Ramos (cell line): ENCODE results near the gene ANKRD33B.
"Not testable (repeated sequence)": the region's sequence is repeated elsewhere in the genome, so short reads cannot be mapped to it uniquely, and the experiment has no call there.

Experiments
- in situ Hi-C: fragments of 300-500 bp; cut with MboI; formaldehyde crosslinking; loops from one replicate; pipeline ENCODE4 v1.14.3; 2022; ENCODE audit warnings: low sequenced_read_pairs; ENCODE audit not compliant: unreplicated experiment

ANKRD33B gene

DNA sequence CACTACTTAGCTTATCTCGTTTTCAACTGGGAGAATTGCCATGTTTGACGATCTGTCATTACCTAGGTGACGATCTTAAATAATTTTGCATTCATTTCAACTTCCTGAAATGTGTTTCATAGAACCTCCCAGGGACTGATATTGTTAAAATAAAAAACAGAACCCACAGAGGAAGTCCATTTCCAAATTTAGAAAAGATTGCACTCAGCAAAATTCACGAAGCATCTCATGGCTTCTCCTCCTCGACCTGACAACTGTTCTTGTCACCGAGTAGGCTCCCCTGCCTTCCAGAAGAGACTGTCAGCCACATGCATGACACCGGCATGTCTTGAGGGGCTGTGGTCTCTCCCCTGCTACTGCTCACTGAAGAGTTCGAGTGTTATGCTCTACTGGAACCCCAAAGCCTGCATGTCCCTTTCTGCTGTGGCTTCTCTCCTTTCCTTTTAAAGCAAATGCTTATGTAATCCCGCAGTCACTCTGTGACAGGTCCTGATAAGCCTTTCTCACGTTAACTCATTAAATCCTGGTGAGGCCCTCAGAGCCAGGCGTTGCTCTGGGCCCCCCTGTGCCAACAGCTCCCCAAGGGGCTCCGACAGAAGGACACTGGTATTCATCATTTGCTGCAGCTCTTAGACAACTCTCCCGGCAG is 26.8 kb upstream of the ANKRD33B start:
- in situ Hi-C loops: no loop called here

DNA sequence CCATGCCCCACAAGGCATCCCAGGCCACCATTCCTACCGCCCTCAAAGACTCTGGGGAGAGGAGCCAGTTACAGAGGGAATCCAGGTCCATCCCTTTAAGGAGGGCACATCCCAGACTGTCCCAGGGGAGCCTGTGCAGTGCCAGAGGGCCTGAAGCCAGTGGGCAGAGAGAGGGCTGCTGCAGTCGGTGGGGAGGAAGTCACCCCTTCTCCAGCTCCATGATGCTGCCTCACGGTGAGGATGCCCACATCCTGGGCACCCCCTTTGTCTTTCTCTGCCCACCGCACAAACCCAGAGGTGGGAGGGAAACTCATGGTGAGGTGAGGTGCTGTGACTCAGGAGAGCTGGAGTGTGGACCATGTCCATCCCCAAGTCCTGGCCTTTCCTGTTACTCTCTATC is 26.2 kb upstream of the ANKRD33B start:
- in situ Hi-C loops: no loop called here

DNA sequence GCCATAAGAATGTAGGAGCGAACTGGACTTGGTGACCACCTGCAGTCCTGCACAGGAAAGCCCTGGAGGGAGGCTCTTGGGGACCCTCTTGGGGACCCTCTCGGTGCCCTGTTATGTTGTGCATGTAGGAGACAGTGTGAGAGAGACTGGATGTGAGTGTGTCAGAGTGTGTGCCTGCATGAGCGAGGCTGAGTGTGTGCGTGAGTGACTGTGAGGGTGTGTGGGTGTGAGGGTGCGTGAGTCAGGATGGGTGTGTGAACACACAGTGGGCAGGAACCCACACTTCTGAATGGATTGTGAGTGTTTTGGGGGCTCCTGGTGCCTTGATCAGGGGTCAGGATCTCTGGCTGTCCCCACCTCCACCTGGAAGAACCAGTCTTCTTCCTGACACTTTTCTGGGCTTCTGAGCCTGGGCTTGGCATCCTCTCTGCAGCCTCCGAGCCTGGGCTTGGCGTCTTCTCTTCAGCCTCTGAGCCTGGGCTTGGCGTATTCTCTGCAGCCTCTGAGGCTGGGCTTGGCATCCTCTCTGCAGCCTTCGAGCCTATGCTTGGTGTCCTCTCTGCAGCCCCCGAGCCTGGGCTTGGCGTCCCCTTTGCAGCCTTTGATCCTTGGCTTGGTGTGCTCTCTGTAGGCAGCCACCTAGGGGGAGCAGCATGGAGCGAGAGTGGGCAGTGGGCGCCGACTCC is 25.6 kb upstream of the ANKRD33B start:
- in situ Hi-C loops: no loop called here

DNA sequence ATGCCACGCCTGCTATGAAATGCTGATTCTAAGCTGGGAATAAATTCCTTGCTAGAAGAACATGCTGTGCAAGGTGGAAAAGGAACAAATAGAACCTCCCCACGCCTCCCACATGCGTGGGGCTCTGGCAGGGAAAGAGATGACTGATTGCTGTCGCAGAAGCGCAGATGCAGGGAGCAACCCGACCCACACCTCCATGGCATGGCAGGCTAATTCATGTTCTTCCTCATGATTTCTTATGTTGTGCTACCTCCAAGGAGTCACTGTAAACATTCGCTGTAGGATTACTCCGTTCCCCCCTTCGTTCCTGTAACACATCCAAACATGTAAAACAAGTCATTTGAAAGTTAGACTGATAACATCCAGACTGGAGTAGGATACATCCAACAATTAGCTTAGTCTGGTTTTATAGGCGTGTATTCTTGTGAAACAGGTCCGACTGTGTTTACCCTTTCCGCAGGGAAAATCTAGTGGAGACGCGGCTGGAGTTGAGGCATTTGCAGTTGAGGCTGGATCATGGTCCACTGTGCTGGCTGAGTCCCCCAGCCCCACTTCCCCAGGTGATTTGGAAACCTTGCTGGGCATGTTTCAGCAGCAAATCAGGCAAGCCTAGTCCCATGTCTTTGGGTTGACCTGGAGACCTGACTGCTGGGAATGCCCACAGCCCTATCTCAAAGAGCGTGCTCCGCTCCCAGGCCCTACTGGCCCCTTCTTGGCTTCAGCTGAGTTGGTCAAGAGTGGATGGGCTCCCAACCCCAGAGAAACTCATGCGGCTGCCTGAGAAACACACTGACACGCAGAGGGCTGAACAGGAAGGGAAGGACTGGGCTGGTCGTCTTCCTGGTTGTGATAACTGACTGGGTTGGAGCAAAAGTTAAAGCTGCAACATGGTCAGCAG is 24.8 kb upstream of the ANKRD33B start:
- in situ Hi-C loops: no loop called here

DNA sequence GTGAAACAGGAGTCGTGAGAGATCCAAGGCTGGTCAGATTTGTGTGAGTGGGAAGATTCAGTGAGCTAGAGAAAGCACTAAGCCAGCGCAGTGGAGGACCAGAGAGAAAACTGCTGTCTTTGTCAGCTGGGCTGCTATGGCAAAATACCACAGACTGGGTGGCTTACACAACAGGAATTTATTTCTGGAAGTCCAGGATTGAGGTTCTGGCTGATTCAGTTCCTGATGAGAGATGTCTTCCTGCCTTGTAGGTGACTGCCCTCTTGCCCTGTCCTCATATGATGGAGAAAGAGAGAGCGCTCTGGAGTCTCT is 24.2 kb upstream of the ANKRD33B start:
- in situ Hi-C loops: no loop called here

DNA sequence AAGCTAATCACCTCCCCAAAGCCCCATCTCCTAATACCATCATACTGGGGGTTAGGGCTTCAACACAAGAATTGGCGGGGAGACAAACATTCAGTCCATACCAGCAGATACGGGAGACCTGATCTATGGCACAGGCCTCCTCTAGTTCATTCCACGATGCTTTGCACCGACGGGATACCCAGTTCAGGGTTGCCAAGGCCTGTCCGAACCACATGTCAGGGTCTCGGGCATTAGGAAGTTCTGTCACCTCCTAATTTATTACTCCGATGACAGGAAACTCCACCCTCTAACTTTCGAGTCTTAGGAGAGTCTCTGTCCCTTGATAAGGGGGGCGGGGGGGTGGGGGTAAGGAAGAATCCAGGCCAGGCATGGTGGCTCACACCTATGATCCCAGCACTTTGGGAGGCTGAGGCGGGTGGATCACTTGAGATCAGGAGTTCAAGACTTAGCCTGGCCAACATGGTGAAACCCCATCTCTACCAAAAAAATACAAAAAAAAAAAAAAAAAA is 23.8 kb upstream of the ANKRD33B start:
- in situ Hi-C loops: no loop called here

GRCh38 chr5:10540951-10541646 is 22.8 kb upstream of the ANKRD33B start:
- in situ Hi-C loops: no loop called here

DNA sequence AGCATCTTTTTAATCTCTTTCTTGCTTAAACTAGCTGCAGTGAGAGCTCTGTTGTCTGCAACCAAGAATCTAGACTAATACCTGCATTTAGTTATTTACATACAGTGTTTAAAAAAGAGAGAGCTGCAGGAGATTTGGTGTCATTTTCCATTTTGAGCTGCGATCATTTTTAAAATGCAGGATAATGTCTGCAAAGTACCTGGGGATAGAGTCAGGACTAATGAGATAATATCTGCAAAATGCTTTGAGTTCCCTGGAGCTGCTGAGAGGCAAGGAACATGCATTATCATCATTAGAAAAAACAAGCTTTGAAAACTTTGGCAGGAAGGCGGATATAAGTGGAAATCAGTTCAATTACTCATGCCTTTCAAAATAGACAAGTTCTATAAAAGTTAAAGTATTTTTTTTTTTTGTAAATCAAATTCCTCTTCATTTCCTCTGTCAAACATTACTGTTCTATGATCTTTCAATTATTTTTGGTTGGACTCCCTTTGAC is 21.8 kb upstream of the ANKRD33B start:
- in situ Hi-C loops: no loop called here

- in situ Hi-C loops: no loop called here
These were observed 20.3 kb upstream of the ANKRD33B start for GRCh38 chr5:10543585-10544040.

- in situ Hi-C loops: no loop called here
These were observed 18.8 kb upstream of the ANKRD33B start for GRCh38 chr5:10545084-10545483.

DNA sequence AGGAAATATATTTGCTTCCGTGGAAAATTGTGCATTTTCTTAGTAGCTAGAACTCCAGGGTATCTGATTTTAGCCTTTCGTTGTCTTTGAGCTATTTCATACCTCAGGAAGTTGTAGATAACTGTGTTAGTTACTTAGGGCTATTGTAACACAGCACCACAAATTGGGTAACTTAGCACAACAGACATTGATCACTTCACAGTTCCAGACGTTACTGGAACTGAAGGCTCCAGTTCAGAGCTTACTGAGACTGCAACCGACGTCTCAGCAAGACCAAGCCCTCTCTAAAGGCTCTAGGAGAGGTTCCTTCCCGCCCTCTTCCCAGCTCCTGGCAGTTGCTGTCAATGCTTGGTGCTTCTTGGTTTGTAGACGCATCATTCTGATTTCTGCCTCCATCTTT is 17.7 kb upstream of the ANKRD33B start:
- in situ Hi-C loops: no loop called here

GRCh38 chr5:10548418-10549122 is 15.3 kb upstream of the ANKRD33B start:
- in situ Hi-C loops: no loop called here

- in situ Hi-C loops: not testable (repeated sequence)
These were observed 14.8 kb upstream of the ANKRD33B start for GRCh38 chr5:10549123-10549514.

DNA sequence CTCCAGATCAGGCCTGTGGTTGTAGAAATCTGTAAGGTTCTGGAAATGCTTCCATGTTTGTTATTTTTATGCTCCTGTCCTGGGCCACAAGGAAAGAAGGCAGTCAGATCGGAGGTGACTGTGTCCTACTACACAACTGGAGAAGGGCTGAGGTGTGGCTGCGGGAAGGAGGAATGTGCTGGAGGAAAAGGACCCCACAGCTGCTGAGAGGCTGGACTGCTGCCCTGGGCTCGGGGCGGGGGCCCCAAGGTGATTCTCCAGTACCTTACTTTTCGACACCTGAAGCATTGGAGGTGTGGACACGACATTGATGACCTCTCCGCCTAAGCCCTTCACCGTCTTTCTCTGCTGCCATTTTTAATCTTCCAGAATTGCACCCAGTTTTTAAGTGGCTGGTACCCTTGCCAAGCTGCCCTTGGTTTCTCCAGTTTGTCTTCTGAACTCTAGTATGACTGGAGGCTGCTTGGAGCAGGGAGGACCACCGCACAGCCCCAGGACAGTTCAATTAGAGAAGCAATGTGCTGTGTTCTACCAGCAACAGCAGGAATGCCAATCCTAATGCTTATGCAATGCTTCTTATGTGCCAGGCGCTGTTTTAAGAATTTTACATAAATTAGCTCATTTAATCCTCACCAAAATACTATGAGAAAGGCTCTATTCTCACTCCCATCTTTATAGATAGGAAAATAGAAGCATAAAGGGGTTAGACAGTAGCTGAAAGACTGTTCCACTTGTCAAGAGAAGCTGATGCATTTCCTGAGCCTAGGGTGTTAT is 13.5 kb upstream of the ANKRD33B start:
- in situ Hi-C loops: no loop called here

- in situ Hi-C loops: no loop called here
These were observed 12.1 kb upstream of the ANKRD33B start for GRCh38 chr5:10551782-10552138.

- in situ Hi-C loops: no loop called here
These were observed 11.4 kb upstream of the ANKRD33B start for GRCh38 chr5:10552183-10553143.

- in situ Hi-C loops: no loop called here
These were observed 10.4 kb upstream of the ANKRD33B start for GRCh38 chr5:10553476-10553875.

DNA sequence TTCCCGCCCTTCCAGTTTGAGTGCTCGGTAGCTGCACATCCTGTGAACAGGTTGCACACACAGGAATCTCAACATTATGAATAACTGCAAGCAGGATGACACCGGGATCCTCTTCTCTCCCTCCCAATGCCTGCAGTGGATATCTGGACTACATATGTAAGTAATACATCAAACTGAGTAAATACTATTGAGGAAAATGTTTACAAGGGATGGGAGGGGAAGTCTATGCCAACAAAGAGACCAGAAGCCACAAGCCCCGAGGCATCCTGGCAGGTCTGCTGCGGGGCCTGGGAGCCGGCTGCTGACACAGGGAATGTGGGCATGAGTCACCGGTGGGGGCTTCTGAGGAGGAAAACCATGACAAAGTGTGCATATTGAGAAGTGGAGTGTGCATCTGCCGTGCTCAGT is 8.6 kb upstream of the ANKRD33B start:
- in situ Hi-C loops: no loop called here
